Breast epithelium (tissue), 3 donors: Measurements from ENCODE around the gene HMGB3.

Experiments used
- POLR2A ChIP-seq: fragments of 450-650 bp; IDR thresholded peaks from one replicate; pipeline ENCODE4 v1.6.1; 2016; ENCODE audit warnings: antibody characterized with exemption, mild to moderate bottlenecking, moderate library complexity
- POLR2AphosphoS5 ChIP-seq, 3 donors: sonication (generic); formaldehyde crosslinking; IDR thresholded peaks; one replicate each; pipeline ENCODE4 v1.6.1; 2017; ENCODE audit warnings: antibody characterized with exemption in 3 of 3

DNA sequence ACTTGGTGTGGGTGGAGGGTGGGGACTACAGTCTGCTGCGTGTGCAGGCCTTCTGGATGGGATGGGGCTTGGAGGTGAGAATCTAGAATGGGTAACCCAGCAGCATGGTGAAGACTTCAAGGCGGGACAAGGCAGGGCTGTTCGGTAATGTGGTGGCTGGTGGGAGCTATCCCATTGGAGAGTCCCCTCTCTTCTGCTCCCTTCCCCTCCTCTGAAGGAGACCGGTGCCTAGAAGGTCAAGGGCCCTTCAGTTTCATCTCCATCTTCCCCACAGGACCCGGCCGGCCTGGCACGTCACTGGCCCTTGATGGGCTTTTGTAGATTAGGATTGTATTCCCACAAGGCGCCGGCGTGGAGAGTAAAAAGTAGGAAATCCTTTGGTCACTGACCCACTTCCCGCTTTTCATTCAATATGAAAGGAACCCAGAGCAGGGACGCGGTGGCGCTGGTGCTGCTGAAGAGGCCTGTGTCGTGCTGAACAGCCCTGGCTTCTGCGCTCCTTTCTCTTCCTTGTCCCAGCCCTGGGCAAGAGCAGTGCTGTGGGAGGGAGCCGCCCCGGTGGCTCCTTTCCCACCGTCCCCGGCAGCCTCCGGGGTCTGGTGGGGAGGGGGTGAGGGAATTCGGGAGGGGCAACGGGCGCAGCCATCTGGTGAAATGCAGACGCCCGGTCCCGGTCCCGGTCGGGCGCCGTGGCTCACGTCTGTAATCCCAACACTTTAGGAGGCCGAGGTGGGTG lies 7.3 kb upstream of the HMGB3 start:
- no peak for TF ChIP-seq POLR2A
- no peak for TF ChIP-seq POLR2AphosphoS5 (IDR thresholded peaks at IDR 0.05)
